NB4 (cell line): ENCODE data around the gene AMBP.

Experiments
- DNase-seq: peaks from one replicate; pipeline ENCODE4 v3.0.0; 2010; ENCODE audit warnings: low read depth
- H3K4me3 ChIP-seq: one replicate; pipeline ENCODE4 v1.5.1; 2011; ENCODE audit warnings: mild to moderate bottlenecking, low read depth, low read length, moderate library complexity
- CTCF ChIP-seq: IDR thresholded peaks from one replicate; pipeline ENCODE4 v1.5.1; 2012; ENCODE audit warnings: low read depth, low read length
- MAX ChIP-seq: IDR thresholded peaks from 2 replicates; pipeline ENCODE4 v1.6.1; 2011; ENCODE audit warnings: low read depth, low read length
- MYC ChIP-seq: IDR thresholded peaks from 2 replicates; pipeline ENCODE4 v1.6.1; 2011; ENCODE audit warnings: low read depth, low read length
- POLR2A ChIP-seq: IDR thresholded peaks from 2 replicates; pipeline ENCODE4 v1.6.1; 2011; ENCODE audit warnings: mild to moderate bottlenecking; ENCODE audit not compliant: insufficient read length; ENCODE audit errors: extremely low read depth

The AMBP gene

GRCh38 chr9:114053246-114054005 is 24.7 kb downstream of the AMBP start:
- no peak overlapping the region for H3K4me3 ChIP-seq
- TF ChIP-seq MAX (no peak), MYC (no peak), POLR2A (no peak), CTCF (no peak)
- no peak for DNase-seq

DNA sequence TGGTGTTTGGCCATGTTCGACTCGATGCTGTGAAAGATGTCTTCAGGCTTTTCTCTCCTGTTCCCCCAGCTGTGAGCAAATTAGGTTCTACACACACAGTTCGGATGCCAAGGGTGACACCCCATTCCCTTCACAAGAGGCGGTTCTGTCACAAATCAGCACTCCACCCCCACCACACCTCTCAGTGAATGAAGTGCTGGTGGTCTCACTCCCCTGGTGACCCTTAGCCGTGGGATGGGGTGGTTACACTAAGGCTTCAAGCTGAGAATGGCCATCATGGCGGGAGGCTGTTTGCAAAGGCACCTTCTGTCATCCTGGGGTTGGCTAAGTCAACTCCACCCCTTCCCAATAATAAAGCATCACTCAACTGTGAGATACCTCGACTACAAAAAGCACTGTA is 26.4 kb downstream of the AMBP start:
- H3K4me3 ChIP-seq: no peak overlapping the region
- no peak for DNase-seq
- TF ChIP-seq CTCF (no peak), POLR2A (no peak), MYC (no peak), MAX (no peak)

- TF ChIP-seq CTCF: no peak
- no peak for TF ChIP-seq MYC
- TF ChIP-seq POLR2A: no peak
- no peak for TF ChIP-seq MAX
- DNase-seq: no peak
- H3K4me3 ChIP-seq: no peak overlapping the region
Measured at GRCh38 chr9:114051281-114051680, 26.8 kb downstream of the AMBP start.

GRCh38 chr9:114050646-114051045 is 27.5 kb downstream of the AMBP start:
- no peak overlapping the region for H3K4me3 ChIP-seq
- no peak for DNase-seq
- TF ChIP-seq POLR2A: no peak
- TF ChIP-seq MYC: no peak
- TF ChIP-seq MAX: no peak
- TF ChIP-seq CTCF: no peak

DNA sequence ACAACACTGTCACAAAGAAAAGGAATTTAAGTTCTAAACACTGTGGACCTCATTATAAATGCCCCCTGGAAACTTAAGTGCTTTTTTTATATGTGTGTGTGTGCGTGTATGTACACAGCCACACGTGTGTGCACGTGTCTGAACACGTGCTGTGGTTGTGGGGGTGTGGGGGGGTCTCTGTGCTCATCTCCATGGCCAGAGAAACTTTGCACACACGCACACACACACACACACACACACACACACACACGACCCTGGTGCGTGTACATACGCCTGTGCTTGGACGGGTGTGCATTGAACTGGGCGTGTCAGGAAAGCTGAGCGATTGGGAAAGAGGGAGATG is 27.9 kb downstream of the AMBP start:
- no peak for TF ChIP-seq MAX
- no peak for TF ChIP-seq POLR2A
- TF ChIP-seq MYC: no peak
- TF ChIP-seq CTCF: no peak
- DNase-seq: no peak
- no peak overlapping the region for H3K4me3 ChIP-seq

DNA sequence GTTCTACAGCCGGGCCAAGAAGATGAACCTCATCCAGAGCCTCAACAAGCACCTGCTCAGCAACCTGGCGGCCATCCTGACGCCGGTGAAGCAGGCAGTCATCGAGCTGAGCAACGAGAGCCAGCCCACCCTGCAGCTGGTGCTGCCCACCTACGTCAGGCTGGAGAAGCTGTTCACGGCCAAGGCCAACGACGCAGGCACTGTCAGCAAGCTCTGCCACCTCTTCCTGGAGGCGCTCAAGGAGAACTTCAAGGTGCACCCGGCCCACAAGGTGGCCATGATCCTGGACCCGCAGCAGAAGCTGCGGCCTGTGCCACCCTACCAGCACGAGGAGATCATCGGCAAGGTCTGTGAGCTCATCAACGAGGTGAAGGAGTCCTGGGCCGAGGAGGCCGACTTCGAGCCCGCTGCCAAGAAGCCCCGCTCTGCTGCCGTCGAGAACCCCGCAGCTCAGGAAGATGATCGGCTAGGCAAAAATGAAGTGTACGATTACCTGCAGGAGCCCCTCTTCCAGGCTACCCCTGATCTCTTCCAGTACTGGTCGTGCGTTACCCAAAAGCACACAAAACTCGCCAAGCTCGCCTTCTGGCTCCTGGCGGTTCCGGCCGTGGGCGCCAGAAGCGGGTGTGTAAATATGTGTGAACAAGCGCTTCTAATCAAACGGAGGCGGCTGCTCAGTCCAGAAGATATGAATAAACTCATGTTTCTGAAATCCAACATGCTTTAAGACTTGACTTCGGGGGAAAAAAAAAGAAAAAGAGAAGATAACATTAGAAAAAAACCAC is 28.5 kb downstream of the AMBP start:
- no peak for TF ChIP-seq POLR2A
- TF ChIP-seq CTCF: no peak
- TF ChIP-seq MAX: no peak
- TF ChIP-seq MYC: no peak
- no peak overlapping the region for H3K4me3 ChIP-seq
- DNase-seq: no peak
